Activated naive CD8-positive, alpha-beta T cell treated with anti-CD3 and anti-CD28 coated beads, Interleukin-2, amount 50 U/mL, for 24 hours (primary cell): ENCODE data around the gene CHD9NB.
"Not testable (repeated sequence)": the region's sequence is repeated elsewhere in the genome, so short reads cannot be mapped to it uniquely, and the experiment has no call there.

Source experiments
- ATAC-seq: fragments of 150-1000 bp; cut with Tn5 transposase; one replicate; pipeline ENCODE4 v1.10.0; 2021
- DNase-seq: peaks from one replicate; pipeline ENCODE4 v3.0.0; 2021
- H3K27ac Mint-ChIP-seq: one replicate; pipeline ENCODE4 v1.8.0; 2021; ENCODE audit warnings: mild to moderate bottlenecking, mixed read lengths
- H3K27me3 Mint-ChIP-seq: one replicate; pipeline ENCODE4 v1.8.0; 2021; ENCODE audit warnings: mixed read lengths
- H3K36me3 Mint-ChIP-seq: one replicate; pipeline ENCODE4 v1.8.0; 2021; ENCODE audit warnings: low read depth, mixed read lengths
- H3K4me1 Mint-ChIP-seq: one replicate; pipeline ENCODE4 v1.8.0; 2021; ENCODE audit warnings: mixed read lengths
- H3K4me3 Mint-ChIP-seq: one replicate; pipeline ENCODE4 v1.8.0; 2021; ENCODE audit warnings: mild to moderate bottlenecking, moderate library complexity, mixed read lengths
- H3K9me3 Mint-ChIP-seq: one replicate; pipeline ENCODE4 v1.8.0; 2021; ENCODE audit warnings: mixed read lengths

The CHD9NB gene

DNA sequence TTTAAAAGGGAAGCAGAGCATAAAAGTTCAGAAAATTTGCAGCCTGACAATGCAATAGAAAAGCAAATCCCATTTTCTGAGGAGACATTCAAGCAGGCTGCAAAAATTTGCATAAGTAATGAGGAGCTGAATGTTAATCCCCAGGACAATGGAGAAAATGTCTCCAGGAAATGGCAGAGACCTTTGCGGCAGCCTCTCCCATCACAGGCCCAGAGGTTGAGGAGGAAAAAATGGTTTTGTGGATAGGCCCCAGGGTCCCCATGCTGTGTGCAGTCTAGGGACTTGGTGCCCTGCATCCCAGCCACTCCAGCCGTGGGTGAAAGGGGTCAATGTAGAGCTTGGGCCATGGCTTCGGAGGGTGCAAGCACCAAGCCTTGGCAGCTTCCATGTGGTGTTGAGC, 21.6 kb upstream of the CHD9NB start:
- H3K4me1 Mint-ChIP-seq = peaks cover 33% of the 10 kb centered on the region
- not testable (repeated sequence) for H3K4me3 Mint-ChIP-seq, H3K27ac Mint-ChIP-seq, ATAC-seq, DNase-seq, H3K27me3 Mint-ChIP-seq
- H3K9me3 Mint-ChIP-seq = peaks cover 14% of the 10 kb centered on the region
- peaks cover 30% of the 10 kb centered on the region for H3K36me3 Mint-ChIP-seq

DNA sequence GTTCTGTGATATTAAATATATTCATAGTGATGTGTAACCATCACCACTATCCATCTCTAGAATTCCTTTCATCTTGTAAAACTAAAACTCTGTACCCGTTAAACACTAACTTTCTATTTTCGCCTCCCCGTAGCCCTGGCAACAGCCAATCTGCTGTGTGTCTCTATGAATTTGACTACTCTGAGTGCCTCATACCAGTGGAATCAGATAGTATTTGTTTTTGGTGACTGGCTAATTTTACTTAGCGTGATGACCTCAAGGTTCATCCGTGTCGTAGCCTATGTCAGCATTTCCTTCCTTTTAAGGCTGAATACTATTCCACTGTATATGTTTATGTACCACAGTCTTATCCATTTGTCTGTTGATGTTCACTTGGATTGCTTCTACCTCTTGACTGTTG, 20.3 kb upstream of the CHD9NB start:
- Mint-ChIP-seq H3K9me3 (peaks cover 14% of the 10 kb centered on the region), H3K36me3 (peaks cover 31% of the 10 kb centered on the region), H3K4me1 (peaks cover 36% of the 10 kb centered on the region), H3K27ac (no peak overlapping the region), H3K4me3 (no peak overlapping the region), H3K27me3 (no peaks in the 10 kb centered on the region)
- ATAC-seq (no peak), DNase-seq (no peak)

DNA sequence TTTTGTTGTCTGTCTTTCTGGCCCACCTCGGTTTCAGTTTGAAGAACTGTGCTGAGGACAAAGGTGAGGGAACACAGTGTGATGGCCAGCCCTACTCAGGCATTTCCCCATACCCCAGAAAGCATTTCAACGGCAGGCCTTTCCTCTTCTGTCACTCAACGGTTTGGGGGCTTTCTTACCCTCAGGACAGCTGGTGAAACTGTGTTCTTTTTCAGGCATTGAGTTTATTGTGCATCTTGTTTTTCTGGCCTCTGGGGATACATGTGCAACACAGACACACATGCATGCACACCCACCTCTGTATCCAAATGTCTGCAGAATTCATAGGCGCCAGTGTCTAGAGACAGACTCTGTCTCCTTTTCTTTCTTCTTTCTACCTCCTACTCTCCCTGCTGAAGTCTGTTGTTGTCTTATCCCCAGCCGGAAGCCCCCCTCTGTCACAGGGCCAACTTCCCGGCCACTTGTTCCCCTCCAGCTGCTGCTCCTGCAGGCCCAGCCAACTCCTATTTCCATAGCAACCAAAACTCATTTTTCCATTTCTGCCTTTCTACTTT, 19.1 kb upstream of the CHD9NB start:
- ATAC-seq (no peak), DNase-seq (no peak)
- no peaks in the 10 kb centered on the region for H3K27me3 Mint-ChIP-seq
- H3K36me3 Mint-ChIP-seq = peaks cover 30% of the 10 kb centered on the region
- peaks cover 14% of the 10 kb centered on the region for H3K9me3 Mint-ChIP-seq
- no peak overlapping the region for H3K4me3 Mint-ChIP-seq
- no peak overlapping the region for H3K27ac Mint-ChIP-seq
- H3K4me1 Mint-ChIP-seq = peaks cover 40% of the 10 kb centered on the region

DNA sequence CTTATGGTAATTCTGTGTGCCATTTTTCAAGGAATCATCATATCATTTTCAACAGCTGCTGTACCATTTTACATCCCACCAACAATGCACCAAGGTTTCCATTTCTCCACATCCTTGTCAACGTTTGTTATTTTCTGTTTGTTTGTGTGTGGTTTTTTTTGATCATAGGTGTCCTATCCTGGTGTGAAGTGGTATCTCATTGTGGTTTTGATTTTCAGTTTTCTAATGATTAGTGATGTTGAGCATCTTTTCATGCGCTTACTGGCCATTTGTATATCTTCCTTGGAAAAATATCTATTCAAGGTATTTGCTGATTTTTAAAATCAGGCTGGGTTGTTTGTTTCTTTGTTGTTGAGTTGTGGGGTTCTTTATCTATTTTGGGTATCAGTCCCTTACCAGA, 17.1 kb upstream of the CHD9NB start:
- DNase-seq (no peak), ATAC-seq (no peak)
- Mint-ChIP-seq H3K27me3 (no peaks in the 10 kb centered on the region), H3K36me3 (peaks cover 24% of the 10 kb centered on the region), H3K27ac (no peak overlapping the region), H3K4me3 (no peak overlapping the region), H3K9me3 (peaks cover 11% of the 10 kb centered on the region), H3K4me1 (peaks cover 54% of the 10 kb centered on the region)

DNA sequence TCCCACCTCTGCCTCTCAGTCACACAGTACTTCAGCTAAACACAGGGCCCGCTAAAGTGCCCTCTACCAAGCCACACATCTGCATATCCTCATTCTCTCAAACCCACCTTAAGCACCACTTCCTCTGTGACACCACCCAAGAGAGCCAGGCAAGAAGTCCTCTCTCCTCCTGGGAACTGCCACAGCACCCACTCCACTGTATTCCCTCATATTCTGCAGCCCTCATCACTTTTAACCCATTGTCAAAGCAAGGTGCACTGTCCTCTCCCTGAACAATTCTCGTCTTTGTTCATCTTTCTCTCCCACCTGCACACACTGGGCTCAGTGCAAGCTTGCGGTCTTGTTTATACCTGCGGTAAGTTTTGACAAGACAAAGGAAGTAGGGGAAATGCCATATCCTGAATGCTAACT, 15.7 kb upstream of the CHD9NB start:
- H3K4me3 Mint-ChIP-seq = no peak overlapping the region
- H3K4me1 Mint-ChIP-seq = peaks cover 63% of the 10 kb centered on the region
- no peaks in the 10 kb centered on the region for H3K27me3 Mint-ChIP-seq
- peak; percentile 86 for ATAC-seq
- DNase-seq = peak; percentile 5
- H3K27ac Mint-ChIP-seq = peak overlapping the region; percentile 20
- H3K36me3 Mint-ChIP-seq = peaks cover 17% of the 10 kb centered on the region
- peaks cover 4% of the 10 kb centered on the region for H3K9me3 Mint-ChIP-seq

DNA sequence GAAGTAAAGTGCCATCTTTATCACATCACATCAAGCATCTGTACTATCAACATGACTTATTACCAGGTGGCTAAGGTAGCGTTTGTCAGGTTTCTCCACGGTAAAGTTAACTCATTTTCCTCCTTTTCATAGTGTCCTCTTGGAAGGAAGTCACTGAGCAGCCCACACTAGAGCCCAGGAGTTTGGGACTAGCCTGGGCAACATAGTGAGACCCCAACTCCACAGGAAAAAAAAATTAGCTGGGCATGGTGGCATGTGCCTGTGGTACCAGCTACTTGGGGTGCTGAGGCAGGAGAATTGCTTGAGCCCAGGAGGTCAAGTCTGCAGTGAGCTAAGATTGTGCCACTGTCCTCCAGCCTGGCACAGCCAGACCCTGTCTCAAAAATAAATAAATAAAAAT, 15.0 kb upstream of the CHD9NB start:
- no peak for ATAC-seq
- peaks cover 63% of the 10 kb centered on the region for H3K4me1 Mint-ChIP-seq
- peak overlapping the region; percentile 27 for H3K27ac Mint-ChIP-seq
- DNase-seq = no peak
- no peaks in the 10 kb centered on the region for H3K27me3 Mint-ChIP-seq
- no peaks in the 10 kb centered on the region for H3K9me3 Mint-ChIP-seq
- no peak overlapping the region for H3K4me3 Mint-ChIP-seq
- peaks cover 15% of the 10 kb centered on the region for H3K36me3 Mint-ChIP-seq

DNA sequence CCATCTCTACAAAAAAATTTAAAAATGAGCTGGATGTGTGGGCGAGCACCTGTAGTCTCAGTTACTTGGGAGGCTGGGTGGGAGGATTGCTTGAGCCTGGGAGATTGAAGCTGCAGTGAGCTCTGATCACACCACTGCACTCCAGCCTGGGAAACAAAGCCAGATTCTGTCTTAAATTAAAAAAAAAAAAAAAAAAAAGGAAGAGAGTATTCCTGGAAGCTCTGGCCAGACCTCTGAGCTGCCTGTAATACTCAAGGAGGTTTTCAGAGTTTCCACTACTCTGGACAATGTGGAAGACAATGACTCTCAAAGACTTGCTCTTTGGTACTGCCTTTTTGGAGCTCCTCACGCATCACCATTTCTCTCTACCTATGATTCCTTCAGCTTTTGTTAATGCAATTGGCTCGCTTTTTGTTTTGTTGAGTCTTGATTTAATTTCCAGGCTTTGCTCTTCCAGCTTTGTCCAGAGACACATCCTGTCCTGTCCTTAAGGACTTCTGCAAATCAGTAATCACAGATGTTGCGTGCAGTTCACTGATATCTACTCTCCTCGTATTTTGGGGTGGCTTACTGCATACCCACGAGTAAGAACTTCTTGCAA, 12.9 kb upstream of the CHD9NB start:
- ATAC-seq (no peak), DNase-seq (no peak)
- Mint-ChIP-seq H3K27me3 (no peaks in the 10 kb centered on the region), H3K36me3 (peaks cover 15% of the 10 kb centered on the region), H3K4me1 (peaks cover 65% of the 10 kb centered on the region), H3K4me3 (no peak overlapping the region), H3K27ac (no peak overlapping the region), H3K9me3 (no peaks in the 10 kb centered on the region)

DNA sequence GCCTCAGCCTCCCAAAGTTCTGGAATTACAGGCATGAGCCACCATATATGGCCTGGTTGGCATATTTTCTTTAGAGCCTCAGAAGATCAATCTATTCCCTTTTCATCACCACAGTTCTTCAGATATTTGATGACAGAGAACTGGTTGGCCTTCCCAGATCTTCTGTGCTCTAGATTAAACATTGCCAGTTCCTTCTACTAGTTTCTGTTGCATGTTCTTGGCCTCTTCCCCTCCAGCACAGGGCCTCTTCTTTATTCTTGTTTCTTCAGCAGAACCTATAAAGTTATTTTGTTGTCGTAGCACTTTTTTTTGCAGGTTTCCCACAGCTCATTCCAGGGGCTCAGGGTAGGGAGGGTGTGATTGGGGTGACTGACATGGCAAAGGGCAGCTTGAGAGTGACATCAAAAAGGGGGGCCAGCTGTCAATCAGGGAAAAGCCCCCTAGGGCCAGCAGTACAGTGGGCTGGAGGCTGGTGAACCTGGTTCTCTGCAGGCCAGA, 11.4 kb upstream of the CHD9NB start:
- no peak overlapping the region for H3K27ac Mint-ChIP-seq
- no peaks in the 10 kb centered on the region for H3K9me3 Mint-ChIP-seq
- H3K4me1 Mint-ChIP-seq = peaks cover 53% of the 10 kb centered on the region
- no peaks in the 10 kb centered on the region for H3K27me3 Mint-ChIP-seq
- H3K36me3 Mint-ChIP-seq = peaks cover 6% of the 10 kb centered on the region
- DNase-seq (no peak), ATAC-seq (no peak)
- no peak overlapping the region for H3K4me3 Mint-ChIP-seq

DNA sequence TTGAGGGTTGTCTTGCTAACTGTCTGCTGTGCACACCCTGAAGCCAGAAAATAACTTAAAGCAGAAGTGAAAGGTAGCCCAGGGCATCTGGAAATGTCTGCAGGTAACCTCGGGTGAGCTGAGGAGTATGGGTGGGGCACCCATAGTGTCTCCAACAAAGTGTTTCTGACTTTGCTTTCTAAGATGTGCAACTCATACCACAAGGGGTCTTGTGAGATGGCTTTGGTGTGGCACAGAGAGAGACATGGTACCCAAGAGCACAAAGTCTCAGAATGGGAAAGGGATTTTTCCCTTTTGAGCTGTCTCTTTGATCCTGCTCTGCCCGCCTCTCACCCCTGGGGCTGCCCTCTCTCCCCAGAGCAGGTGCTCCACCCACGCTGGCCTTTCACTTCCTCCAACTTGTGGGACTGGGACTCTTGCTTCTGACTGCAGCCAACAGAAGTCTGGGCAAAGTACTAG, 9.0 kb upstream of the CHD9NB start:
- no peaks in the 10 kb centered on the region for H3K27me3 Mint-ChIP-seq
- H3K27ac Mint-ChIP-seq = peak overlapping the region; percentile 12
- peaks cover 3% of the 10 kb centered on the region for H3K36me3 Mint-ChIP-seq
- H3K4me1 Mint-ChIP-seq = peaks cover 50% of the 10 kb centered on the region
- no peak overlapping the region for H3K4me3 Mint-ChIP-seq
- DNase-seq (peak; percentile 68), ATAC-seq (peak; percentile 94)
- H3K9me3 Mint-ChIP-seq = no peaks in the 10 kb centered on the region

DNA sequence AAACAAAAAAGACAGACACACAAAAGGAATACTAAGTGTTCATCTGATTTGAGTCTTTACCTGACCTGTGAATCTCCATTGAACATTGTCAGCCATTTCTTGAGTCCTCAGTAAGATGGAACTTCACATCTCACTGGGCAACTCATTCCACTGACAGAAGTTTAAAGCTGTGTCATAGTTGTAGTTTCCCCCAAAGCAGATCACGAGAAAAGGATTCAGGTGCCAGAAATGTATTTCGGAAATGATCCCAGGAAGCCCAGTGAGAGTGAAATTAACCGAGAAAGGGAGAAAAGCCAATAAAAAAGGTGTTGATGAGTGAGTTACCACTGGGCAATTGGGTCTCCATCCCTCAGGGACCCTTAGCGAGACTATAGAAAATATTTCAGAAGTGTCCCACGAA, 8.6 kb upstream of the CHD9NB start:
- Mint-ChIP-seq H3K27me3 (no peaks in the 10 kb centered on the region), H3K4me1 (peaks cover 54% of the 10 kb centered on the region), H3K36me3 (peaks cover 3% of the 10 kb centered on the region), H3K9me3 (no peaks in the 10 kb centered on the region), H3K4me3 (no peak overlapping the region), H3K27ac (peak overlapping the region; percentile 12)
- ATAC-seq (no peak), DNase-seq (no peak)

DNA sequence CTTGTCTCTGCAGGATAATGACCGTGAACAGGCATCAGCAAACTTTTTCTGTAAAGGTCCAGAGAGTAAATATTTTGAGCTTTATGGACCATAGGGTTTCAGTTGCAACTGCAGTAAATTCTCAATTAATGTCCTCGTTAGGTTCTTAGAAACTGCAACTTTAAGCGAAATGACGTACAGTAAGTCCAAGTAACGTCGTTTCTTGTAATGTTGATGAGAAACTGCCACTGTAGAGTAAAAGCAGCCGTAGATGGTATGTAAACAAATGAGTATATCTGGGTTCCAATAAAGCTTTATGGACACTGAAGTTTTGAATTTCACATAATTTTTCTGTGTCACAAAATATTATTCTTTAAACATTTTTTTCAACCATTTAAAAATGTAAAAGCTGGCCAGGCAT, 7.0 kb upstream of the CHD9NB start:
- Mint-ChIP-seq H3K27me3 (no peaks in the 10 kb centered on the region), H3K4me3 (no peak overlapping the region), H3K27ac (no peak overlapping the region), H3K36me3 (peaks cover 1% of the 10 kb centered on the region), H3K4me1 (peaks cover 48% of the 10 kb centered on the region), H3K9me3 (no peaks in the 10 kb centered on the region)
- ATAC-seq = no peak
- DNase-seq = no peak

DNA sequence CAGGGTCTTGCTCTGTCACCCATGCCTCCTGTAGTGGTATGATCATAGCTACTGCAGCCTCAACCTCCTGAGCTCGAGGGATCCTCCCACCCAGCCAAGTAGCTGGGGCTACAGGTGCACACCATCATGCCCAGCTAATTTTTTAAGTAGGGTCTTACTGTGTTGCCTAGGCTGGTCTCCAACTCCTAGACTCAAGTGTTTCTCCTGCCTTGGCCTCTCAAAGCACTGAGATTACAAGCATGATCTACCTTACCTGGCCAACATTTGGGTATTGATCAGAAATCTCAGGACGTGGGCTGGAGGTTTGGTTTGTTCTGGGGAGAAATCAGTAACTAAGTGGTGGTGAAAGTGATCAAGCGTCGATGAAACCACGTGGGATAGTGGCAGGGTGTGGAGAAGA, 6.2 kb upstream of the CHD9NB start:
- Mint-ChIP-seq H3K4me3 (no peak overlapping the region), H3K4me1 (peaks cover 47% of the 10 kb centered on the region), H3K27ac (no peak overlapping the region), H3K27me3 (no peaks in the 10 kb centered on the region), H3K36me3 (peaks cover 1% of the 10 kb centered on the region), H3K9me3 (no peaks in the 10 kb centered on the region)
- ATAC-seq = no peak
- DNase-seq = no peak

DNA sequence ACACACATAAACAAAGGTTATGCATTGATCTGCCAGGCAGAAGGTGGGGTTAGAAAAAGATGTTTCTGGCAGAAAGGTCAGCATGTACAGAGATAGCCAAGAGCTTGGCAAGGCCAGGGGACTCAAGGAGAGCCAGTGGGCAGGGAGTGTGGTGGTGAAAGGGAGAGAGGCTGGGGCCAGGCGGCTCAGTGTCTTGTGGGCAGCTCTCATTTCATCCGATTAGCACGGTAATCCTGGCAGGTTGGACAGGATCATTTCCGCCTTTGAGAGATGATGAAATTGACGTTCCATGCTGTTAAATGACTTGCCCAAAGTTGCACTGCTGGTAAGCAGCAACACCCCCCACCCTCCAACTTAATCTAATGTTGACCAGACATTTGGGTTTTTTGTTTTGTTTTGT, 5.7 kb upstream of the CHD9NB start:
- H3K36me3 Mint-ChIP-seq = peaks cover 1% of the 10 kb centered on the region
- H3K27ac Mint-ChIP-seq = no peak overlapping the region
- no peaks in the 10 kb centered on the region for H3K9me3 Mint-ChIP-seq
- no peak for DNase-seq
- H3K4me3 Mint-ChIP-seq = no peak overlapping the region
- no peak for ATAC-seq
- peaks cover 48% of the 10 kb centered on the region for H3K4me1 Mint-ChIP-seq
- H3K27me3 Mint-ChIP-seq = no peaks in the 10 kb centered on the region

DNA sequence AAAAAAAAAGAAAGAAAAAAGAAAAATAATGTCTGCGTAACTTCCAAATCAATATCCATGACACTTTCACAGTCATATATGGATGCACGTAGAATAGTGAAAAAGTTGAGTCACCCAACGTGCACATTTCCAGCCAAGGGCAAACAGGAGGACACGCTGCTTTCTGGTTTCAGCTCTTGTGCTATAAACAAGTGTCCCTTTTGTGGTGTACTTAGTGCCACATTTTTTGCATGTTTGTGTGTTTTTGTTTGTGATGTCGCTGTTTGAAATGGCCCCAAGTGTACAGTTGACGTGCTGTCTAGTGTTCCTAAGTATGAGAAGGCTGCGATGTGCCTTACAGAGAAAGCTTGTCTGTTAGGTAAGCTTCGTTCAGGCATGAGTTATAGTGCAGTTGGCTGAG, 5.0 kb upstream of the CHD9NB start:
- H3K27me3 Mint-ChIP-seq = peaks cover 2% of the 10 kb centered on the region
- H3K4me1 Mint-ChIP-seq = peaks cover 48% of the 10 kb centered on the region
- ATAC-seq (no peak), DNase-seq (no peak)
- H3K27ac Mint-ChIP-seq = no peak overlapping the region
- H3K9me3 Mint-ChIP-seq = no peaks in the 10 kb centered on the region
- peaks cover 1% of the 10 kb centered on the region for H3K36me3 Mint-ChIP-seq
- H3K4me3 Mint-ChIP-seq = no peak overlapping the region

DNA sequence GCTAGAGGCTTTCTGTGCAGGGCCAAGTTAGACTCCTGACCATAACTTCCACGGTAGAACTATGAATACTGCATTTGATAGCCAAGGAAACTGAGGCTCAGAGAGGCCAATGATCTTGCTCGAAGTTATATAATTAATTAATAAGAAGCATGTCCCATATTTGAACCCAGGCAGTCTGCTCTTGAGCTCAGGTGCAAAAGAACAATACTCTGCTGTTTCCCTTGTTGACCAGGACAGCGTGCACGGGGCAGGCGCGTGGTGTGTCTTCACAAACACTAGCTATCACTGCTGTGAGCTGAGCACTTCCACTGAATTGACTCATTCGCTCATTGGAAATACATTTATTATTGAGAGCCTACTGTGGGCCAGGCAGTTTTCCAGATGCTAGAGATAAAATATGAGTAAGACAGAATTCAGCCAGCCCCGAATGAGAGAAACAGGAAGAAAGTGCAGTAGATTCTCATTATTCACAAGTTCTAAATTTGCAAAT, 3.7 kb upstream of the CHD9NB start:
- H3K4me3 Mint-ChIP-seq = peak overlapping the region; percentile 86
- peaks cover 3% of the 10 kb centered on the region for H3K27me3 Mint-ChIP-seq
- DNase-seq = no peak
- no peak overlapping the region for H3K27ac Mint-ChIP-seq
- H3K36me3 Mint-ChIP-seq = peaks cover 1% of the 10 kb centered on the region
- H3K9me3 Mint-ChIP-seq = no peaks in the 10 kb centered on the region
- ATAC-seq = no peak
- peaks cover 37% of the 10 kb centered on the region for H3K4me1 Mint-ChIP-seq
